ENCODE measurements around the gene USPL1. TPM values are rescaled to one million over a fixed set of nuclear protein-coding genes. Genes with fewer than 3 reads are reported as not detected.
A peak's percentile ranks its signal among the peaks of the same experiment; 100 is the strongest.

USPL1 gene
- total RNA-seq, 2 donors from 2014 or later = 17.9 to 19.3 TPM

- Histone ChIP-seq H3K9me3 (ENCODE audit: control insufficient read depth, low read length) (no peaks in the 10 kb centered on the region), H3K4me3 (ENCODE audit: low read length) (no peak overlapping the region), H3K4me1 (ENCODE audit: control insufficient read depth, insufficient read depth, low read length) (no peaks in the 10 kb centered on the region), H3K27ac (ENCODE audit: low read depth, low read length) (no peak overlapping the region), H3K36me3 (ENCODE audit: control insufficient read depth, insufficient read depth, low read length) (no peaks in the 10 kb centered on the region), H3K27me3 (ENCODE audit: control insufficient read depth, insufficient read depth, low read length, poor library complexity, severe bottlenecking) (no peaks in the 10 kb centered on the region), H3K9ac (ENCODE audit: extremely low read depth, low read length, poor library complexity, severe bottlenecking) (no peak overlapping the region)
- H3K27me3 Mint-ChIP-seq (ENCODE audit: insufficient read depth) = no peaks in the 10 kb centered on the region
- no peak overlapping the region for H3K4me3 Mint-ChIP-seq
- no peaks in the 10 kb centered on the region for H3K9me3 Mint-ChIP-seq
- no peaks in the 10 kb centered on the region for H3K4me1 Mint-ChIP-seq
- no peak for DNase-seq
- TF ChIP-seq CTCF (conservative IDR thresholded peaks at IDR 0.05) = peak; percentile 25
- WGBS, 2 experiments (ENCODE audit: insufficient coverage in 1 of 2, insufficient read length in 1 of 2) = 22% methylated on average over 1 of the region's 1 CpG; no CpG with 5 or more reads in 1 of the 2 experiments
- no peak overlapping the region for H3K27ac Mint-ChIP-seq
- H3K36me3 Mint-ChIP-seq (ENCODE audit: low read depth) = no peaks in the 10 kb centered on the region
Measured at GRCh38 chr13:30572859-30573275, 44.9 kb upstream of the USPL1 start.

GRCh38 chr13:30576528-30576927, 41.2 kb upstream of the USPL1 start:
- no peaks in the 10 kb centered on the region for H3K4me1 ChIP-seq (ENCODE audit: control insufficient read depth, insufficient read depth, low read length)
- no peak for TF ChIP-seq CTCF (conservative IDR thresholded peaks at IDR 0.05)
- 91 to 100% methylated on average over 2 to 7 of the region's 7 CpGs for WGBS, 2 experiments (ENCODE audit: insufficient coverage in 1 of 2, insufficient read length in 1 of 2)
- Mint-ChIP-seq H3K27me3 (ENCODE audit: insufficient read depth) (no peaks in the 10 kb centered on the region), H3K36me3 (ENCODE audit: low read depth) (no peaks in the 10 kb centered on the region), H3K9me3 (no peaks in the 10 kb centered on the region), H3K4me1 (no peaks in the 10 kb centered on the region), H3K4me3 (no peak overlapping the region), H3K27ac (no peak overlapping the region)
- no peak overlapping the region for H3K4me3 ChIP-seq (ENCODE audit: low read length)
- no peak for DNase-seq
- no peaks in the 10 kb centered on the region for H3K36me3 ChIP-seq (ENCODE audit: control insufficient read depth, insufficient read depth, low read length)
- no peaks in the 10 kb centered on the region for H3K9me3 ChIP-seq (ENCODE audit: control insufficient read depth, low read length)
- no peak overlapping the region for H3K9ac ChIP-seq (ENCODE audit: extremely low read depth, low read length, poor library complexity, severe bottlenecking)
- no peak overlapping the region for H3K27ac ChIP-seq (ENCODE audit: low read depth, low read length)
- no peaks in the 10 kb centered on the region for H3K27me3 ChIP-seq (ENCODE audit: control insufficient read depth, insufficient read depth, low read length, poor library complexity, severe bottlenecking)

- no peaks in the 10 kb centered on the region for H3K36me3 ChIP-seq (ENCODE audit: control insufficient read depth, insufficient read depth, low read length)
- no peak for TF ChIP-seq CTCF (conservative IDR thresholded peaks at IDR 0.05)
- H3K27ac Mint-ChIP-seq = no peak overlapping the region
- H3K27me3 ChIP-seq (ENCODE audit: control insufficient read depth, insufficient read depth, low read length, poor library complexity, severe bottlenecking) = no peaks in the 10 kb centered on the region
- H3K4me1 ChIP-seq (ENCODE audit: control insufficient read depth, insufficient read depth, low read length) = no peaks in the 10 kb centered on the region
- WGBS, 2 experiments (ENCODE audit: insufficient coverage in 1 of 2, insufficient read length in 1 of 2) = 91 to 94% methylated on average over 6 of the region's 6 CpGs
- DNase-seq = no peak
- no peaks in the 10 kb centered on the region for H3K27me3 Mint-ChIP-seq (ENCODE audit: insufficient read depth)
- no peaks in the 10 kb centered on the region for H3K36me3 Mint-ChIP-seq (ENCODE audit: low read depth)
- no peak overlapping the region for H3K27ac ChIP-seq (ENCODE audit: low read depth, low read length)
- no peak overlapping the region for H3K9ac ChIP-seq (ENCODE audit: extremely low read depth, low read length, poor library complexity, severe bottlenecking)
- no peaks in the 10 kb centered on the region for H3K9me3 Mint-ChIP-seq
- H3K4me3 ChIP-seq (ENCODE audit: low read length) = no peak overlapping the region
- H3K9me3 ChIP-seq (ENCODE audit: control insufficient read depth, low read length) = no peaks in the 10 kb centered on the region
- H3K4me1 Mint-ChIP-seq = no peaks in the 10 kb centered on the region
- H3K4me3 Mint-ChIP-seq = no peak overlapping the region
Measured at GRCh38 chr13:30577401-30577852, 40.3 kb upstream of the USPL1 start.

Measured in endodermal cell (in vitro differentiated cells).